Measurements from ENCODE around the gene PRR13.

PRR13 gene

GRCh38 chr12:53452159-53453077, 10.9 kb downstream of the PRR13 start:
- peaks cover 54% of the 10 kb centered on the region for H3K36me3 ChIP-seq (replicated peaks)
- no peaks in the 10 kb centered on the region for H3K27me3 ChIP-seq (ENCODE audit: low read depth)
- H3K4me3 ChIP-seq = peak overlapping the region; percentile 96
- peak; percentile 49 to 89 for DNase-seq (ENCODE audit: low spot score in 2 of 2)
- in situ Hi-C loops (cut with MboI; ENCODE audit: low sequenced_read_pairs) = no loop called here
- H3K4me1 ChIP-seq = peaks cover 16% of the 10 kb centered on the region
- no peaks in the 10 kb centered on the region for H3K9me3 ChIP-seq

- Histone ChIP-seq H3K4me3 (peak overlapping the region; percentile 96), H3K9me3 (no peaks in the 10 kb centered on the region), H3K4me1 (peaks cover 16% of the 10 kb centered on the region), H3K27me3 (ENCODE audit: low read depth) (no peaks in the 10 kb centered on the region), H3K36me3 (replicated peaks) (peaks cover 64% of the 10 kb centered on the region)
- in situ Hi-C loops (cut with MboI; ENCODE audit: low sequenced_read_pairs) = no loop called here
- no peak for DNase-seq (ENCODE audit: low spot score in 2 of 2)
Observed at GRCh38 chr12:53453953-53454640, 12.6 kb downstream of the PRR13 start.

GRCh38 chr12:53454707-53455106, 13.2 kb downstream of the PRR13 start:
- Histone ChIP-seq H3K36me3 (replicated peaks) (peaks cover 70% of the 10 kb centered on the region), H3K27me3 (ENCODE audit: low read depth) (no peaks in the 10 kb centered on the region), H3K4me1 (peaks cover 16% of the 10 kb centered on the region), H3K9me3 (no peaks in the 10 kb centered on the region), H3K4me3 (no peak overlapping the region)
- DNase-seq (ENCODE audit: low spot score in 2 of 2) = no peak
- in situ Hi-C loops (cut with MboI; ENCODE audit: low sequenced_read_pairs) = no loop called here

GRCh38 chr12:53456654-53457366, 15.3 kb downstream of the PRR13 start:
- in situ Hi-C loops (cut with MboI; ENCODE audit: low sequenced_read_pairs) = no loop called here
- no peaks in the 10 kb centered on the region for H3K9me3 ChIP-seq
- no peaks in the 10 kb centered on the region for H3K27me3 ChIP-seq (ENCODE audit: low read depth)
- H3K4me3 ChIP-seq = no peak overlapping the region
- peaks cover 91% of the 10 kb centered on the region for H3K36me3 ChIP-seq (replicated peaks)
- DNase-seq (ENCODE audit: low spot score in 2 of 2) = no peak
- peaks cover 14% of the 10 kb centered on the region for H3K4me1 ChIP-seq

GRCh38 chr12:53459097-53459496, 17.6 kb downstream of the PRR13 start:
- Histone ChIP-seq H3K4me3 (no peak overlapping the region), H3K4me1 (peaks cover 4% of the 10 kb centered on the region), H3K27me3 (ENCODE audit: low read depth) (no peaks in the 10 kb centered on the region), H3K9me3 (no peaks in the 10 kb centered on the region), H3K36me3 (replicated peaks) (peaks cover 100% of the 10 kb centered on the region)
- in situ Hi-C loops (cut with MboI; ENCODE audit: low sequenced_read_pairs) = no loop called here
- no peak for DNase-seq (ENCODE audit: low spot score in 2 of 2)

- Histone ChIP-seq H3K4me1 (no peaks in the 10 kb centered on the region), H3K27me3 (ENCODE audit: low read depth) (no peaks in the 10 kb centered on the region)
- in situ Hi-C loops (cut with MboI; ENCODE audit: low sequenced_read_pairs) = loop anchor here (5.0 kb wide), 1 partner anchor 429 kb away; no protein-coding TSS in a partner anchor
Observed at GRCh38 chr12:53461059-53461458, 19.5 kb downstream of the PRR13 start.

GRCh38 chr12:53461591-53461990, 20.1 kb downstream of the PRR13 start:
- Histone ChIP-seq H3K4me3 (no peak overlapping the region), H3K9me3 (no peaks in the 10 kb centered on the region), H3K36me3 (replicated peaks) (peaks cover 100% of the 10 kb centered on the region), H3K27me3 (ENCODE audit: low read depth) (no peaks in the 10 kb centered on the region), H3K4me1 (no peaks in the 10 kb centered on the region)
- in situ Hi-C loops (cut with MboI; ENCODE audit: low sequenced_read_pairs) = loop anchor here (5.0 kb wide), 1 partner anchor 429 kb away; no protein-coding TSS in a partner anchor
- no peak for DNase-seq (ENCODE audit: low spot score in 2 of 2)

More at GRCh38 chr12:53461059-53461458, 19.5 kb downstream of the PRR13 start:
- no peak for DNase-seq (ENCODE audit: low spot score in 2 of 2)
- peaks cover 100% of the 10 kb centered on the region for H3K36me3 ChIP-seq (replicated peaks)
- H3K9me3 ChIP-seq = no peaks in the 10 kb centered on the region
- H3K4me3 ChIP-seq = no peak overlapping the region

- Histone ChIP-seq H3K9me3 (no peaks in the 10 kb centered on the region), H3K4me1 (no peaks in the 10 kb centered on the region), H3K36me3 (replicated peaks) (peaks cover 100% of the 10 kb centered on the region), H3K4me3 (no peak overlapping the region), H3K27me3 (ENCODE audit: low read depth) (no peaks in the 10 kb centered on the region)
- in situ Hi-C loops (cut with MboI; ENCODE audit: low sequenced_read_pairs) = loop anchor here (5.0 kb wide), 1 partner anchor 431 kb away; no protein-coding TSS in a partner anchor
- no peak for DNase-seq (ENCODE audit: low spot score in 2 of 2)
Observed at GRCh38 chr12:53462935-53463334, 21.4 kb downstream of the PRR13 start.

- no peak for DNase-seq (ENCODE audit: low spot score in 2 of 2)
- Histone ChIP-seq H3K36me3 (replicated peaks) (peaks cover 100% of the 10 kb centered on the region), H3K4me1 (no peaks in the 10 kb centered on the region), H3K4me3 (no peak overlapping the region), H3K27me3 (ENCODE audit: low read depth) (no peaks in the 10 kb centered on the region), H3K9me3 (no peaks in the 10 kb centered on the region)
- in situ Hi-C loops (cut with MboI; ENCODE audit: low sequenced_read_pairs) = loop anchor here (5.0 kb wide), 1 partner anchor 432 kb away; no protein-coding TSS in a partner anchor
Observed at GRCh38 chr12:53463802-53464560, 22.4 kb downstream of the PRR13 start.

GRCh38 chr12:53464685-53465418, 23.3 kb downstream of the PRR13 start:
- Histone ChIP-seq H3K27me3 (ENCODE audit: low read depth) (no peaks in the 10 kb centered on the region), H3K36me3 (replicated peaks) (peaks cover 100% of the 10 kb centered on the region), H3K4me1 (no peaks in the 10 kb centered on the region), H3K9me3 (no peaks in the 10 kb centered on the region), H3K4me3 (no peak overlapping the region)
- in situ Hi-C loops (cut with MboI; ENCODE audit: low sequenced_read_pairs) = loop anchor here (5.0 kb wide), 1 partner anchor 433 kb away; no protein-coding TSS in a partner anchor
- no peak for DNase-seq (ENCODE audit: low spot score in 2 of 2)

GRCh38 chr12:53465679-53466078, 24.1 kb downstream of the PRR13 start:
- peaks cover 100% of the 10 kb centered on the region for H3K36me3 ChIP-seq (replicated peaks)
- in situ Hi-C loops (cut with MboI; ENCODE audit: low sequenced_read_pairs) = no loop called here

GRCh38 chr12:53466640-53467039, 25.1 kb downstream of the PRR13 start:
- Histone ChIP-seq H3K4me1 (no peaks in the 10 kb centered on the region), H3K4me3 (no peak overlapping the region), H3K36me3 (replicated peaks) (peaks cover 98% of the 10 kb centered on the region), H3K27me3 (ENCODE audit: low read depth) (no peaks in the 10 kb centered on the region), H3K9me3 (no peaks in the 10 kb centered on the region)
- in situ Hi-C loops (cut with MboI; ENCODE audit: low sequenced_read_pairs) = no loop called here
- no peak for DNase-seq (ENCODE audit: low spot score in 2 of 2)

More at GRCh38 chr12:53465679-53466078, 24.1 kb downstream of the PRR13 start:
- no peaks in the 10 kb centered on the region for H3K9me3 ChIP-seq
- H3K27me3 ChIP-seq (ENCODE audit: low read depth) = no peaks in the 10 kb centered on the region
- DNase-seq (ENCODE audit: low spot score in 2 of 2) = no peak
- H3K4me3 ChIP-seq = no peak overlapping the region
- no peaks in the 10 kb centered on the region for H3K4me1 ChIP-seq
